HG02970 (cell line): Measurements from ENCODE around the gene NCKAP5.

Experiments
- ATAC-seq: cut with Tn5 transposase; IDR thresholded peaks from one replicate; pipeline ENCODE4 v1.9.1; 2021; ENCODE audit warnings: mild to moderate bottlenecking, moderate library complexity, moderate number of reproducible peaks; ENCODE audit not compliant: unreplicated experiment, low FRiP score

The NCKAP5 gene

GRCh38 chr2:133576714-133577113 lies 8.5 kb upstream of the NCKAP5 start:
- ATAC-seq, result no peak

- no peak for ATAC-seq
Measured at GRCh38 chr2:133574620-133575019, 6.4 kb upstream of the NCKAP5 start.

GRCh38 chr2:133574186-133574585 lies 5.9 kb upstream of the NCKAP5 start:
- ATAC-seq, result no peak

GRCh38 chr2:133573491-133574162 lies 5.4 kb upstream of the NCKAP5 start:
- no peak for ATAC-seq

- no peak for ATAC-seq
Measured at GRCh38 chr2:133571249-133571648, 3.0 kb upstream of the NCKAP5 start.

DNA sequence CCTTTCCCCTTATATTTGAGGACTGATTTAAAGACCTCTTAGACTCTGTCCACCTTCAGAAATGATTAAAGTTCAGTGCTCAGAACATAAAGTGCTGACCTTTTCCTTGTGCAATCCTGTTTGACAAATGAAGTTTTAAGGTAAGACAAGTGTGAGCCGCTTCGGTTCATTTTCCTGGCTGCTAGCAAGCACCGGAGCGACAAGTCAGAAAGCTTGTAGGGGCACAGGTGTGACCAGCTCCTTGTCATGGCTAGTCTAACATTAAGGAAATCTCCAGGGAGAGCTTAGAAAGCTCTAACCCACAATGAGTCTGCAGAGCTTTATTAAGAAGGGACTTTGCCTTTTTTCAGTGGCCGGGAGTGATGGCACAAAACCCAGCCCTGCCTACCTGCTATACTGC lies 2.3 kb upstream of the NCKAP5 start:
- ATAC-seq, result no peak

DNA sequence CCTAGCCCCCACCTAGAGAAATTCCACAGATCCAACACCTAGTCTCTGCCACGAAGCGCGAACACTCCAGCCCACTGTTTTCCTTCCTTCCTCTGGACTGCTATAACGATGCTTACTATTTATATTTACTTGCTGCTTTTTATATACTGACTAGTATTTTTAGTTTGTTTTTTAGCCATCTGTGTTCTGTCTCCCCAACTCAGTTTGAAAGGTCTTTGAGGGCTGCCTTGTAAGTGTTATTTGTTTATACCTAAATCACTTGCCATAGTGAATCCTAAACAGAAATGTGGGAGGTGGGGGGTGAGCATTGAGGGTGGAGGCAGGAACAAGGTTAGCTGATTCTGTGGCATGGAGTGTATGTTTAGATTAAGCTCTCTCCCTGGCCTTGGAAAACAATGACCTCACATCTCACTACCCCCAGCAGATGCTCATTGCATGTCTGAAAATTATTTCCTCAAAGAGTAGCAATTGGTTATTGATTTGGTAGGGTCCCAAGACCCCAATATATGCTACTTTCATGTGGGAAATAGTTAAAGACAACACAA lies 1.1 kb upstream of the NCKAP5 start:
- no peak for ATAC-seq

DNA sequence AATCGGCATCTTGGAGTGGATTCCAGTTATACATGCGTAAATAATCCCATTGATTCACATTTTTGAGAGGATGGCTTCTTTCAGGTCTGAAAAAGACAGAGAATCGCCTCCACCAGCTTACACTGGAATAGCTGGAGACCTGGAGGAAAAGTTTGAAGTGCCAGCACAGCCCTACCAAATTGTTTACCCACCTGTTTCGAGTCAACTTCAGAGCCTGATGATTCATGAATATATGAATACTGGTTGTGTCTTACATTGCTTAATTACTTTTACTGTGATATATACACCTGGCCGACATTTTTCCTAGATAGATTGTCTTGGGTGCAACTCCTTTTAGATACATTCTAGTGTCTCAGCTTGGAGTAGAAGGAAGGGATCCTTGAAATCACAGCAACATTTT lies 335 bp upstream of the NCKAP5 start:
- no peak for ATAC-seq

DNA sequence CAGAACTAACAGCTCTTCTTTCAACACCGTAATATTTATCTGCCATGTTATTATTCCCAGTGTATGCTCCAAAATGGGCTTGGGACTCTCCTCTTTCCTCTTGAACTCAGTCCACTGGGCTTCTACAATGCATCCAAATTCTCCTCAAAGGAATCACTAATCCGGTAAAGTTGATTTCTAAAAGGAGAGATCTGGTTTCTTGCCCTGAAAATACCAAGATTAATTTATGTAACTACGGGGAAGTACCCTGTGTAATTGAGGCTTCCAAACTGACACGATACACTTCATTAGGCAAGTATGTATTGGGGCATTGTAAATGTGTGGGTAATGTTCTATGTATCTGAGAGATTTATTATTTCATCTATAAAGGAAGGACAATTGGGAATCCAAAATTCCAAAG lies 5.7 kb downstream of the NCKAP5 start:
- no peak for ATAC-seq

- no peak for ATAC-seq
Measured at GRCh38 chr2:133561045-133561852, 7.0 kb downstream of the NCKAP5 start.

DNA sequence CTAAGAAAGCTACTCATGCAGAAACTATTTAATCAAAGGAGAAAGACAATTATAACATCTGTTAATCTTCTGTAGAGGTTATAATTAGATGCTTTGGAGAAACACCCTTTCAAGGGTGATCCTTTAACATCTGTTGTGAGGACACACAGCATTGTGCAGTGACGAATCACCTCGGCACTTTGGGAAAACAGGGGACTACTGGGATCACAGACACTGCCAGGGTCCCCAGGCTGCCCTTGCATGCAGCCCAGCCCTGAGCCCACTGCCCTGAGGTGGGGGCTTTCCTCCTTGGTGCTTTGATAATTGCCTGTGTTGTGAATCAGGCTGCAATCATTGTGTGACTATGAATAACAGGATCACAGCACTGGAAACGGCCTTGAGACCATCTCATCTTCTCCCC lies 10.6 kb downstream of the NCKAP5 start:
- ATAC-seq, result no peak

GRCh38 chr2:133553838-133554408 lies 14.3 kb downstream of the NCKAP5 start:
- ATAC-seq, result no peak

DNA sequence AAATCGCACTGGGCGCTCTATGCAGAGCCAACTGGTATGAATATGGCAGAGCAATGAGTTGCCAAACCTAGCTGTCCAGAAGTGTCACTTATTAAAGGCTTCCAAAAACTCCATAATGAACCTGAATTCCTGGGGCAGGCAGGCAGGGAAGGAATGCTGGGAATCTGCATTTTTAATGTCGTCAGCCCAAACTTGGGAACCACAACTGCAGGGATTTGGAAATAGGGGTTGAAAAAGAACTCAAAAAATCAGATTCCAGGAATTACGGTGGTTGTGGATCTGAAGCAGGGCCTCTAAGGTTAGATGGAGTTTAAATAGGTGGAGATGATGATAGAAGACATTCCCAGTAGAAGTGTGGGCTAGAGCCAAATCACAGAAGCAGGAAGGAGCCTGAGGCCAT lies 15.0 kb downstream of the NCKAP5 start:
- no peak for ATAC-seq

- ATAC-seq, result no peak
Measured at GRCh38 chr2:133552821-133553220, 15.4 kb downstream of the NCKAP5 start.

DNA sequence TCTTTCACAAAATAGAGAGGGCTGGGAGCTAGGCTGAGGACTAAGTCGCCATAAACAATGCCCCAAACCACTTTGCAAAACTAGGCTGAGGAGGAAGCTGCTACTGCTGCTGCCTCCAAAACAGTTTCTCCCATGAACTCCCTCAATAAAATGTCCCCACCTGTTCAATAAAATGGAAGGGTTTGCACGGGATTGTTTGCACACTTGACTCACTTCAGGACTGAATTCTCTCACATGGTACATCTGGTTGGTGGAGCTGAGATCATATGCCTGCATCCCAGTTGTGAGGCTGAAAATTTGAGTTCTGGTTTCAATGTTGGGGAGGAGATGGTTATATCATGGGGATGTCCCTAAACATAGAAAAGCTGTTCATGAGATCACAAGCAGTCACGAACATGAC lies 26.5 kb downstream of the NCKAP5 start:
- no peak for ATAC-seq

GRCh38 chr2:133541376-133541775 lies 26.9 kb downstream of the NCKAP5 start:
- no peak for ATAC-seq

- ATAC-seq, result no peak
Measured at GRCh38 chr2:133532919-133533318, 35.3 kb downstream of the NCKAP5 start.

GRCh38 chr2:133531382-133531781 lies 36.9 kb downstream of the NCKAP5 start:
- ATAC-seq, result no peak

DNA sequence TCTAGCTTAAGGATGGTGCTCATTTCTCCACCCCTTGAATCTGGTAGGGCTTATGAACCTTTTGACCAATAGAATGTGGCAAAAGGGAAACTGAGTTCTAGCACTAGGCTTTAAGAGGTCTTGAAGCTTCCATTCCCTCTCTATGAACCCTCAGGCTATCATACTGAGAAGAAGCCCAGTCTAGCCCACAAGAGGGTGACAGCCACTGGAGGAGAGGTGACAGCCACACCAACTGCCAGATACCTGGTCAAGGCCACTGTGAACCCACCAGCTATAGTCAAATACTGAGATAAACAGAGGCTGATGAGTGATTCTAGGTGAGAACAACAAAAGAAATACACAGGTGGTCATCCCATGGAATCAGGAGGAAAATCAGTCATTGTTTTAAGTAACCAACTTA lies 37.6 kb downstream of the NCKAP5 start:
- no peak for ATAC-seq

DNA sequence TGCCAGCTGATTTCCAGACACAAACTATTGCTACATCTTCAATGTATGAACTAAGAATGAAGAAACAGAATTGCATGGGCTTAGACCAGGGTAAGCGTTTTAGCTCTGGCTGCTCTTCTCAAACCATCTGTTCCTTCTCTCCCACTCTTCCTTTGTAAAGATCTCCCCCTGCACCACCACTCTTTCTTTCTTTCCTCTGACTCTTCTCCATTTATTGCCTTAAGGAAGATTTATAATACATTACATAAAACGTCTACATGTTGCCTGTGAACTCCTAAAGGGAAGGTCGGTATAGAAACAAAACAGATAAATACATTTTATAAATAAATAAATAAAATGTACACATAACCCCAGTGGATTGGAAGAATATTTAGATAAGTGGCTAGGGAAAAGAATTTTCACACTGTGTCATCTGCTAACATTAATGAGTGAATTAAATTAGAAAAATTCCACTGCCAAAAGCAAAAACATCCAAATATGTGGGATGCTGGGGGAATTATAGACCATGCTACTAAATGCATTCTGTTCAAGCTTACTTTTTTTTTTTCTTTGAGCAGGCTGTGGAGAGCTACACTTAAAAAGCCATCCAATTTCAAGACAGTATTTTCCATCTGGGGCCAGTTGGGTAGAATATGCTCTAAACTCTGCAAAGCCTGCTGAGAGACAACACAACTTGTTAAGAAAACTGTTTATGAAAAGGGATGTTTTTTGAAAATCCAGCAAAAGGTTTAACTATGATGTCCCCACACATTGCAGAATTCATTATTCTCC lies 41.5 kb downstream of the NCKAP5 start:
- ATAC-seq, result no peak
